HAP-1 (cell line): ENCODE measurements around the gene CCER1.
A peak's percentile ranks its signal among the peaks of the same experiment; 100 is the strongest.

Experiments
- DNase-seq, 2 experiments: peaks; one replicate each; pipeline ENCODE4 v3.0.0-alpha.2; 2016 to 2020; ENCODE audit warnings: low spot score in 2 of 2
- H3K27me3 ChIP-seq: fragments of 250-450 bp; sonication (Bioruptor Pico); 2 replicates; pipeline ENCODE4 v1.5.1; 2020; ENCODE audit warnings: low read depth, mild to moderate bottlenecking, moderate library complexity
- H3K36me3 ChIP-seq: fragments of 250-450 bp; sonication (Bioruptor Pico); replicated peaks from 2 replicates; pipeline ENCODE4 v1.5.1; 2020; ENCODE audit warnings: mild to moderate bottlenecking
- H3K4me1 ChIP-seq: fragments of 250-450 bp; sonication (Bioruptor Pico); 2 replicates; pipeline ENCODE4 v1.5.1; 2020; ENCODE audit warnings: mild to moderate bottlenecking
- H3K4me3 ChIP-seq: fragments of 250-450 bp; sonication (Bioruptor Pico); 2 replicates; pipeline ENCODE4 v1.5.1; 2020; ENCODE audit warnings: mild to moderate bottlenecking, moderate library complexity
- H3K9me3 ChIP-seq: fragments of 250-450 bp; sonication (Bioruptor Pico); 2 replicates; pipeline ENCODE4 v1.5.1; 2020; ENCODE audit warnings: mild to moderate bottlenecking, moderate library complexity
- in situ Hi-C: fragments of 300-500 bp; cut with MboI; formaldehyde crosslinking; loops from 3 replicates; pipeline ENCODE4 v1.14.3; 2020; ENCODE audit warnings: low sequenced_read_pairs, inconsistent platforms, mixed read lengths

Gene CCER1

DNA sequence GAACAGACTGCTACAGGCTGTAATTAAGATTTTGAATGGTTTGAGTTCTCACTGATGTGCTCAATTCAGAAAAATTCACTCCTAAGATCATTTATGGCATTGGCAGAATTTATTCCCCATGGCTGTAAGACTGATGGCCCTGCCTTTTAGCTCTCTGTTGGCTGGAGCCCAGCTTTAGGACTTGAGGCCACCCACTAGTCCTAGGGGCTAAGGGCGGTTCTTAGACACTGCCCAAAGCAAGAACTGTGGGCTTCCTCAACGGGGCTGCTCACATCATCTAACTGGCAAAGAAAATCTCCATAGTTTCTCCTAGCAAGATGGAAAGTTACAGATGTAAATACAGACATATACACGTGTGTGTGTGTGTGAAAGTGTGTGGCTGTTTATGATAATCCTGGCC is 3.4 kb upstream of the CCER1 start:
- Histone ChIP-seq H3K4me3 (no peak overlapping the region), H3K27me3 (no peaks in the 10 kb centered on the region), H3K4me1 (no peaks in the 10 kb centered on the region), H3K36me3 (no peaks in the 10 kb centered on the region), H3K9me3 (no peaks in the 10 kb centered on the region)
- no peak for DNase-seq
- in situ Hi-C loops, result no loop called here

DNA sequence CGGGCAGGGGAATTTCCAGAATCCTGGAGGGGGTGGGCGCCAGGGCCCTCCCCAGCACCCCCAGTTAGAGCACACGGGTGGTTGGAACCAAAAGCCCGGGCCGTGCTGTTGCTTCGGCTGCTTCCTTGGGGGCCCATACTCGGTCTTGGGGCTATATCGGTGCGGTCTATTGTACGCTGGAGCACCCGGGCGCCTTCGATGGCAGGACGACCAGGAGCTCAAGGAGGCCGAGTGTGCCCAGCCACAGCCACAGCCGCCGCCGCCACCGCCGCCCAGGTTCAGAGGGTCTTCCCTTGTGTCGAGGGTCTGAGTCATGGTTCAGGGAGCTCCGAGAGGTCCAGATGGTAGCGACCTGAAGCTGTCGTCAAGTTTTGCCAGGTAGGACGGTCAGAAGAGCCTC is 548 bp downstream of the CCER1 start:
- Histone ChIP-seq H3K9me3 (no peaks in the 10 kb centered on the region), H3K4me3 (no peak overlapping the region), H3K36me3 (no peaks in the 10 kb centered on the region), H3K4me1 (no peaks in the 10 kb centered on the region), H3K27me3 (no peaks in the 10 kb centered on the region)
- in situ Hi-C loops, result no loop called here
- DNase-seq, result no peak

DNA sequence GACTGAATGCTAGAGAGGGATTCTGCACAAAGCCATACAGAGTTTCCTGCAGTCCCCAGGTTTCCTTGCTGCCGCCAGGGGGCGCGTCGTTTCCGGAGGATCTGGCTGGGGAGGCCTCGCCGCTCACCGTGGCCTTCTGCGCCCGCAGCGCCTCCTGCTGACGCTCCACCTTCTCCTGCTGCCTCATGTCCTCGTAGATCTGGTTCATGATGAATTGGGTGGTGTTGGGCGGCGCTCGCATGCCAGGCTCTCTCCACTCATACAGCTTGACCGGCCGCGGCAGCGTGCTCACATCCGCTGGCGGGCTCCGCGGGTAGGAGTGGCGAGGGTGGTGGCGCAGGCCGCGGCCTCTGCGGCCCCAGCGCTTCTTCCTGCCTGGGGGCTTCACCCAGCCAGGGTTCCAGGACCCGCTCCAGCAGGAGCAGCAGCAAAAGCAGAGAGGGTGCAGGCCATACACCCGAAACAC is 987 bp downstream of the CCER1 start:
- no peak overlapping the region for H3K4me3 ChIP-seq
- peak in 1 of 2 experiments; percentile 48 for DNase-seq
- H3K27me3 ChIP-seq, result no peaks in the 10 kb centered on the region
- H3K9me3 ChIP-seq, result no peaks in the 10 kb centered on the region
- H3K4me1 ChIP-seq, result no peaks in the 10 kb centered on the region
- in situ Hi-C loops, result no loop called here
- H3K36me3 ChIP-seq, result no peaks in the 10 kb centered on the region

DNA sequence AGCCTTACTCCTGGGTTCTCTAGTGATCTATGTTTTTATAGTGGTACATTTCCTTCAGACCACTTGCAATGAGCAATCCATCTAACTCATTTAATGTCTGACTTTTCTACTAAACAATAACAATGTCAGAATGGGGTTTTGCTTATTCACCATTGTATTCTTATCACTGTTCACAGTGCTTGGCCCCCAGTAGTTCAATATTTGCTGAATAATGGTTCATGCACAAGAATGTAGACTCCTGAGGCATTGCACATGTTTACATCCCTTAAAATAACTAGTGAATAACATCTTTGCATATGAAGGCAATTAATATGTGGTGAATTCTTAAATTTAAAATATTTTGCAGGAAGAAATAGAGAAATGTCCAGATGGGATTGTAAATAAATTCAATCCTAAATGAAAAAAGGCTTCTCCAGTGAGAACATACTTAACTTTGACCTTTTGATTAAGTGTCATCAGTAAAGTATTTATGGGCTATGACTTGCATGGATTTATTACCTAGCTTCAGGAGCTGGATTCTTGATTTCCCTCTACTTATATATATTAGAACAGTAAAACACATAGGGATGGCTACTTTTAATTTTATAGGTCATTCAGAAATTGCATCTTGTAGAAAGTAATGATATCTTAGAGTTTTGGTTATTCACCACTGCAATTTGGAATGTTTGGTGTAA is 3.4 kb downstream of the CCER1 start:
- no peaks in the 10 kb centered on the region for H3K9me3 ChIP-seq

DNA sequence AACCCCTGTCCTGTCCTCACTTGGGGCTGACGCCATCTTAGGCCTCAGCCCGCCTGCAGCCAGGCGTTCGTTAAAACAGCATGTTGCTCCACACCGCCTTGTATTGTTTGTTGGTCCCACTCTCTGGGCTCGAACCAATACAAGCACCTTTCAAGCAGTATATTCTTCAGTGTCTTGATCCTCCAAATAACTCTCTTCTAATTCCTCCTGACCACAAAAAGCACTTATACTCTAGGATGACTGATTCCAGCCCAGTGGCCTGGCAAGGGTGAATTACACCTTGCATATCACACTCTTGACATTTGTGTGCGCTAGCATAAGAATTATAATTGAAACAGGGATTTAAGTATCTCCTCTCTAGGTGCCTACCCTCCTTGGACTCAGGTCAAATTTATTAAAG is 7.1 kb downstream of the CCER1 start:
- no peaks in the 10 kb centered on the region for H3K36me3 ChIP-seq
- in situ Hi-C loops, result no loop called here

More for the DNA sequence above, 3.4 kb downstream of the CCER1 start:
- no peaks in the 10 kb centered on the region for H3K4me1 ChIP-seq
- in situ Hi-C loops, result no loop called here
- no peaks in the 10 kb centered on the region for H3K36me3 ChIP-seq
- no peaks in the 10 kb centered on the region for H3K27me3 ChIP-seq
- no peak overlapping the region for H3K4me3 ChIP-seq
- DNase-seq, result no peak

DNA sequence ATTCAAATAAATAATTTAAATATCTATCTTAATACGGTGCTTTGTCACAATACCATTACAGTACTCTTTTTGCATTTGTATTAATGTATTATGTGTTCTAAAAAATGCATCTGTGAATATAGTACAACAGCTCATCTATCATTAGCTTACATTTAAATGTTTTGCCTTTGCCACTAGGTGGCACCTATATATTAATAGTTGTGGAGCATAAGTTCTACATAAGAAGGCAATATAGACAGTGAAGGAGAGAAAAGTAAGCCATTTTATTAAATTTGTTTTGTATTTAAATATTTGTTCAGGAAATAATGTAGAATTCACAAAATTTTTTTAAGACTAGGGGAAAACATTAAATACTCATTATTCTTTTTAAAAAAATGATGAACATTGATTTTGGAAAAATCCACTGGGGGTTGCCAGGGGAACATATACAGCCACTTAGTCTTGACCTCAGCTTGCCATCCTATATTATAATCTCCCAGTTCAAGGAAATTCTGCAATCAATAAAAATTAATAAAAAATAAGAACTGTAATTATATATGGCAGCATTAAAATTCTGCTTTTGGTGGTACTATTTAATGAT is 9.8 kb downstream of the CCER1 start:
- Histone ChIP-seq H3K36me3 (no peaks in the 10 kb centered on the region), H3K27me3 (no peaks in the 10 kb centered on the region), H3K4me1 (no peaks in the 10 kb centered on the region), H3K4me3 (no peak overlapping the region), H3K9me3 (no peaks in the 10 kb centered on the region)
- in situ Hi-C loops, result no loop called here
- DNase-seq, result peak in 1 of 2 experiments; percentile 59

More for the DNA sequence above, 7.1 kb downstream of the CCER1 start:
- Histone ChIP-seq H3K4me1 (no peaks in the 10 kb centered on the region), H3K9me3 (no peaks in the 10 kb centered on the region), H3K4me3 (no peak overlapping the region), H3K27me3 (no peaks in the 10 kb centered on the region)
- no peak for DNase-seq

DNA sequence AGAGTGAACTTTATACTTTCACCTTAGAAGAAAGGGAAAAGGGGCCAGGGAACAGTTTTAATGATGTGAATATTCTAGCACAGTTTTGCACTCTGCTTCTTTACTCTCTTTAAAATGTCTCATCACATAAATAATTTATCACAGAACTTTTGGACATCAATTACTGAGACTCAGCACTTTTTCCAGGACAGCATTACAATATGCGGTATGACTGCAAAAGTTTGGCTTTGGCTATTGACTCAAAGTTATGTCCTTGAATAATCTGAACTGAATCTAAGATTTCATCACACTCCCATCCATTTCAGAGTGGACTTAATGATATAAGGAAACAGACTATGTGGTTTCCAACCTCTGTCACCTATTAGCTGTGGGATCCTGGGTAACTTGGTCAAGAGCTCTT is 11.7 kb downstream of the CCER1 start:
- no peak for DNase-seq
- Histone ChIP-seq H3K4me1 (no peaks in the 10 kb centered on the region), H3K27me3 (no peaks in the 10 kb centered on the region), H3K9me3 (no peaks in the 10 kb centered on the region), H3K4me3 (no peak overlapping the region), H3K36me3 (no peaks in the 10 kb centered on the region)
- in situ Hi-C loops, result no loop called here

DNA sequence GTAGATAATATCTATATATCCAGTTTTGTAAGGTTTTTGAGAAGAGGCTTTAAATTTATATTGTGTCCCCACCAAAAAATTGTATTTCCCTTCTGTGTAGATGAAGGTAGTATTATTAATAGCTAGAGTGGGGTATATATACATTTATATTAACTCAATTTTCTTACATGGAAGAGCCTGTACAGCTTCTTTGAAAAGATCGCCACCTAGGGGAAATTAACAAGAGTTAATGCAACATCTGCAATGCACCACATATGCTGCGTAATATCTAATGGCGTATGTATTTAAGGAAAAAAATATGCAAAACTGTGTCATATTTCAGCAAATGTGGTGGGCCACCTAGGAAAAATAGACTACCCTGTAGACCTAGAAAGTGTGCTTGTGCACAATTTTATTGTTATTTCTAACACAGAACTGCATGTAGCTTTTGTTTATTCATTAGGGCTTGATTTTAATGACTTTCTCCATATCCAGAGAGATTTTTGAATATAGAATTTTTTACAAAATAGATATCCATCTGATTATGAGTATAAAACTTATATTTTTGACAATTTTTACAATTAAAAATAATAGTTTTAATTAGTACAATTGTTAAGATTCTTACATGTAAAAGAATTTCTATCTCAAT is 14.0 kb downstream of the CCER1 start:
- H3K36me3 ChIP-seq, result no peaks in the 10 kb centered on the region
- in situ Hi-C loops, result no loop called here
- H3K4me1 ChIP-seq, result no peaks in the 10 kb centered on the region
- peak in 1 of 2 experiments; percentile 50 for DNase-seq
- H3K27me3 ChIP-seq, result no peaks in the 10 kb centered on the region
- no peak overlapping the region for H3K4me3 ChIP-seq
- no peaks in the 10 kb centered on the region for H3K9me3 ChIP-seq

DNA sequence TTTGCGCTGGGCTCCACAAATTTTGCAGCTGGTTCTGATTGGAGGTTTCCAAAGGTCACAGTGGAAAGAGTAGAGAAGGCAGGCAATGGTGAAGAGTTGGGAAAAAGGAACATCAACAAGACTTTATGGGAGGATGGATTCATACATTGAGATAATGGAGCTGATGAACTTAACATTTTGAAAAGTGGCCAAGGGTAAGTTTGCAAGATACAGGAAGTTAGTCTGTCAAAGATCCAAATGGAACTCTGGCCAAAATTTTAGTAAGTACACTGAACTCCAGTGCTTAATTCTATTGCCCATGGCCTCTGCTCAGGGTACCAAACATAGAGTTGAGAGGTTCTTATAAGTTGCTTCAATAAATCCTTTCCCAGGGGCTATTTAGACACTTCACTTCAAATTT is 15.6 kb downstream of the CCER1 start:
- no peaks in the 10 kb centered on the region for H3K27me3 ChIP-seq
- no peak overlapping the region for H3K4me3 ChIP-seq
- in situ Hi-C loops, result no loop called here
- no peaks in the 10 kb centered on the region for H3K4me1 ChIP-seq
- H3K36me3 ChIP-seq, result no peaks in the 10 kb centered on the region
- H3K9me3 ChIP-seq, result no peaks in the 10 kb centered on the region
- DNase-seq, result no peak

DNA sequence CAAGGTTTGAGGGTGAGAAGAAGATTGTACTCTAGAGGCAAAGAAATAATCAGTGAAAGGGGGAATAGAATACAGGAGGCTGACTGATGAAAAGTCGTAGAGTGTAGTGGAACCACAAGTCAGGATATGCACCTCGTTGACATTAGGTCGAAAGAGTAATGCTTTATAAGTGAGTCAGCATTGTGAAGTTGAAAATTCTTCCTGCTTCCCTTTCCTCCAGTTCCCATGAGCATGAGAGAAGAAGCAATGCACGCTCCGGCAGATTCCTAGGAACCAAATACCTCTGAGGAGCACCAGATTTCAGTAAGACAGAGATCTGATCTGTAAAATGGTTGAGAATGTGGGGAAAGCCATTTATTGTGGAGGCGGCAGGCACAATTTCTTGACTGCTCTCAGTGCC is 16.5 kb downstream of the CCER1 start:
- H3K36me3 ChIP-seq, result no peaks in the 10 kb centered on the region
- in situ Hi-C loops, result no loop called here
- no peaks in the 10 kb centered on the region for H3K4me1 ChIP-seq
- H3K9me3 ChIP-seq, result no peaks in the 10 kb centered on the region
- no peak for DNase-seq
- H3K27me3 ChIP-seq, result no peaks in the 10 kb centered on the region
- no peak overlapping the region for H3K4me3 ChIP-seq

DNA sequence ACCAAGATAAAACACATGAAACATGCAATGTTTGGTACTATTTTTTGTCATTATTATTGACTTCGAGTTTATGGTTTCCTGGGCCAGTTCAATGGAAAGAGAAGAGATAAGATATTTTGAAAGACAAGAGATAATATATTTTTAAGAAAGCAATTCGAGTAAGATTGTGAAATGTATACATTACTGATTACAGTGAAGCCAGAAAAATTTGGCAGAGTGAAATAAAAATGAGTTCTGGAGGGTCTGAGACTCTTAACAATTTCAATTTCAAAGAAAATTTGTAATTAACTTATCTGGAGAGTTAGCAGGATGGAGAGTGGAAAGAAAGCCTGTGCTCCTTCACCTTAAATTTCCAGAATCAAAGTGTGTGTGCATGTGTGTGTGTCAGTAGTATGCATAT is 17.3 kb downstream of the CCER1 start:
- H3K4me3 ChIP-seq, result no peak overlapping the region
- in situ Hi-C loops, result no loop called here
- no peaks in the 10 kb centered on the region for H3K4me1 ChIP-seq
- H3K9me3 ChIP-seq, result no peaks in the 10 kb centered on the region
- no peak for DNase-seq
- H3K27me3 ChIP-seq, result no peaks in the 10 kb centered on the region
- H3K36me3 ChIP-seq, result no peaks in the 10 kb centered on the region

DNA sequence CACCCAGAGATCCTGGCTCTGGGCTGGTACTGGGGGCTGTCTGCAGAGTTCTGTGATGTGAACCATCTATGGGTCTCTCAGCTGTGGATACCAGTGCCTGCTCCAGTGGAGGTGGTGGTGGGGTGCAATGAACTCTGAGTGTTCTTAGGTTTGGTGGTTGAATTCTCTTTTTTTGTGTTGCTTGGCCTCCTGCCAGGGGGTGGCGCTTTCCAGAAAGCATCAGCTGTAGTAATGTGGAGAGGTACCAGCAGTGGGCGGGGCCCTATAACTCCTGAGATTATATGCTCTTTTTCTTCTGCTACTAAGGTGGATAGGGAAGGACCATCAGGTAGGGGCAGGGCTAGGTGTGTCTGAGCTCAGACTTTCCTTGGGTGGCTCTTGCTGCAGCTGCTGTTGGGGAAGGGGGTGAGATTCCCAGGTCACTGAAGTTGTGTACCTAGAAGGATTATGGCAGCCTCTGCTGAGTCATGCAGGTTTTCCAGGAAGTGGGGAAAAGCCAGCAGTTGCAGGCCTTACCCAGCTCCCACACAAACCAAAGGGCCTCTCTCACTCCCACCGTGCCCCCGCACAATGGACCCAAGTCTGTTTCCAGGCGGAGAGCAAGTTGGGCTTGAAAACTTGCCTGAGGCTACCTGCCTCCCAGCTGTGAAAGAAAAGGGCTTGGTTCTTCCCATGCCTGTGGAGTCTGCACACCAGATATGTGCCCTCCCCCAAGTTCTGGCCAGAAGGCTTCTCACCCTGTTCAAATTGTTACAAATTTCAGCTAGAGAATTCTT is 18.6 kb downstream of the CCER1 start:
- in situ Hi-C loops, result no loop called here
- no peak for DNase-seq

DNA sequence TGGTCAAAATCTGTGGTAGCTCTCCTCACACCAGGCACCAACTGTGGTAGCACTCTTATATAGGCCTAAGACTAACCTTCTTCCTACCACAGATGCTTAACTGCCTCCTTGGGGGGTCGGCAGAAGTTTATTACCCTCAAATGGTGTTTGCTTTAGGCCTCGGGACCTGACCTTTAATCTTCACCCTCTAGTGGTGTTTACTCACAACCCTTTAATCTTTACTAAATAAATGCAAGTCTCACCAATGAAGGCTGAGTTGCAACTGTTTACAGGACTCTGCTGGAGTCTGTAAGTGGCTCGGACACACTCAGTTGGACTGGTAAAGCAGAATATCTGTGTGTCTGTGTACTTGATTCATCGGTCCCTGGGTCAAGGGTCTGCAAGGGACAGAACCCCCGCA is 29.4 kb downstream of the CCER1 start:
- Histone ChIP-seq H3K9me3 (no peaks in the 10 kb centered on the region), H3K27me3 (no peaks in the 10 kb centered on the region; the same call in 1 of the 2 replicates), H3K36me3 (no peaks in the 10 kb centered on the region), H3K4me1 (no peaks in the 10 kb centered on the region), H3K4me3 (no peak overlapping the region)
- no peak for DNase-seq
- in situ Hi-C loops, result no loop called here

More for the DNA sequence above, 18.6 kb downstream of the CCER1 start:
- H3K27me3 ChIP-seq, result no peaks in the 10 kb centered on the region
- no peaks in the 10 kb centered on the region for H3K4me1 ChIP-seq
- H3K9me3 ChIP-seq, result no peaks in the 10 kb centered on the region
- H3K4me3 ChIP-seq, result no peak overlapping the region
- H3K36me3 ChIP-seq, result no peaks in the 10 kb centered on the region

DNA sequence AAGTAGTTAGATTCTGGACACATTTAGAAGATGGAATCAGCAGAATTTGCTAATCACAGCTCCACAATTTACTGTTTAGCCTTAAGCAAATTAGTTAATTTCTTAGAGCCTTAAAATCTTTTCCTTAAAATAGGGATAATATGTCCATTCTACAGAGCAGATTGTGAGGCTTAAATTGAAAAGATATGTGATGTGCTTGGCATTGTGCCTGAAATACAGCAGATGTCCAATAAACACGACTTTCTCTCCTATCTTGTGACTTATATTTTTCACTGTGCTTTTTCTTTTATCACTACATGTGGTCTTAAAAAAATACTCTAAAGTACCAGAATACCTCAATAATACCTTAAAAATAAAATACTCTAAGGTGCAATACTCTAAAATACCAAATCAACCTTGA is 30.6 kb downstream of the CCER1 start:
- Histone ChIP-seq H3K4me3 (no peak overlapping the region), H3K4me1 (no peaks in the 10 kb centered on the region), H3K27me3 (no peaks in the 10 kb centered on the region; the same call in 1 of the 2 replicates), H3K9me3 (no peaks in the 10 kb centered on the region), H3K36me3 (no peaks in the 10 kb centered on the region)
- in situ Hi-C loops, result loop anchor here (25.0 kb wide), 1 partner anchor 1387 kb away; the partner anchor contains the start of gene POC1B
- no peak for DNase-seq
